Colonic mucosa (tissue), 4 donors: ENCODE results near the gene WWOX. TPM values are rescaled to one million over a fixed set of nuclear protein-coding genes. Genes with fewer than 3 reads are reported as not detected.

Experiments
- DNase-seq: peaks from one replicate; pipeline ENCODE4 v3.0.0-alpha.2; 2020
- H3K27ac ChIP-seq: fragments of 200-600 bp; one replicate; pipeline ENCODE4 v1.8.0; 2021
- H3K27me3 ChIP-seq: fragments of 200-600 bp; one replicate; pipeline ENCODE4 v1.8.0; 2021
- H3K36me3 ChIP-seq: fragments of 200-600 bp; one replicate; pipeline ENCODE4 v1.8.0; 2021
- H3K4me1 ChIP-seq: fragments of 200-600 bp; one replicate; pipeline ENCODE4 v1.8.0; 2021; ENCODE audit warnings: mild to moderate bottlenecking
- H3K4me3 ChIP-seq: fragments of 200-600 bp; one replicate; pipeline ENCODE4 v1.8.0; 2021
- H3K9ac ChIP-seq, 2 donors: one replicate each; pipeline ENCODE4 v1.7.0; 2013; ENCODE audit warnings: control low read depth in 2 of 2, low read depth in 2 of 2, low read length in 2 of 2
- H3K9me3 ChIP-seq: fragments of 200-600 bp; one replicate; pipeline ENCODE4 v1.8.0; 2021
- CTCF ChIP-seq: fragments of 200-600 bp; IDR thresholded peaks from one replicate; pipeline ENCODE4 v1.8.0; 2022; ENCODE audit warnings: antibody characterized with exemption, mild to moderate bottlenecking
- intact Hi-C: fragments of 100-400 bp; cut with DNase I; formaldehyde crosslinking; loops from one replicate; pipeline ENCODE4 v1.14.1; 2022
- total RNA-seq, 2 donors: library from RNA; stranded (reverse); fragmentation: NEBNext Ultra II Directional in 1 of 2; extraction: Animal tissue kit (Norgen Biotek cat#: 25700) in 1 of 2; gene quantifications; one replicate each; pipeline ENCODE4 v1.2.1, GENCODE V29; 2021
- donor health status: healthy.
- donor health status: DM: no; HTN: no; CAD: no.
- donor health status: DM: no; HTN: no; CAD: no.

WWOX gene
- total RNA-seq, 2 donors from 2014 or later = 7.2 to 11.0 TPM

- no peak for TF ChIP-seq CTCF
- no peaks in the 10 kb centered on the region for H3K9me3 ChIP-seq
- H3K4me3 ChIP-seq = no peak overlapping the region
- DNase-seq = no peak
- no peak overlapping the region for H3K9ac ChIP-seq
- H3K36me3 ChIP-seq = no peaks in the 10 kb centered on the region
- H3K4me1 ChIP-seq = no peaks in the 10 kb centered on the region
- H3K27ac ChIP-seq = no peak overlapping the region
- no peaks in the 10 kb centered on the region for H3K27me3 ChIP-seq
- intact Hi-C loops = no loop called here
Observed at GRCh38 chr16:79009896-79010295, 910.4 kb downstream of the WWOX start.

GRCh38 chr16:79011282-79011681, 911.8 kb downstream of the WWOX start:
- H3K36me3 ChIP-seq = no peaks in the 10 kb centered on the region
- H3K4me1 ChIP-seq = no peaks in the 10 kb centered on the region
- H3K27ac ChIP-seq = no peak overlapping the region
- no peak overlapping the region for H3K9ac ChIP-seq
- no peaks in the 10 kb centered on the region for H3K9me3 ChIP-seq
- H3K4me3 ChIP-seq = no peak overlapping the region
- no peak for TF ChIP-seq CTCF
- DNase-seq = no peak
- intact Hi-C loops = no loop called here
- no peaks in the 10 kb centered on the region for H3K27me3 ChIP-seq

GRCh38 chr16:79012671-79013434, 913.4 kb downstream of the WWOX start:
- H3K9ac ChIP-seq = no peak overlapping the region
- no peak overlapping the region for H3K4me3 ChIP-seq

GRCh38 chr16:79013930-79014660, 914.6 kb downstream of the WWOX start:
- no peak overlapping the region for H3K27ac ChIP-seq

More at GRCh38 chr16:79012671-79013434, 913.4 kb downstream of the WWOX start:
- Histone ChIP-seq H3K4me1 (no peaks in the 10 kb centered on the region), H3K27ac (no peak overlapping the region), H3K27me3 (no peaks in the 10 kb centered on the region), H3K9me3 (no peaks in the 10 kb centered on the region), H3K36me3 (no peaks in the 10 kb centered on the region)
- DNase-seq = no peak
- no peak for TF ChIP-seq CTCF
- intact Hi-C loops = no loop called here

More at GRCh38 chr16:79013930-79014660, 914.6 kb downstream of the WWOX start:
- intact Hi-C loops = no loop called here
- no peaks in the 10 kb centered on the region for H3K36me3 ChIP-seq
- DNase-seq = no peak
- H3K9me3 ChIP-seq = no peaks in the 10 kb centered on the region
- no peaks in the 10 kb centered on the region for H3K4me1 ChIP-seq
- no peak overlapping the region for H3K9ac ChIP-seq
- TF ChIP-seq CTCF = no peak
- H3K27me3 ChIP-seq = no peaks in the 10 kb centered on the region
- H3K4me3 ChIP-seq = no peak overlapping the region
